Stimulated activated CD8-positive, alpha-beta memory T cell treated with anti-CD3 and anti-CD28 coated beads, Interleukin-15, amount 100 ng/mL, for 4 hours (primary cell): Measurements from ENCODE around the gene MINDY2.

Source experiments
- DNase-seq, 2 donors: peaks; one replicate each; pipeline ENCODE4 v3.0.0-alpha.2; 2020; ENCODE audit warnings: low read depth in 2 of 2

The MINDY2 gene, protein sequence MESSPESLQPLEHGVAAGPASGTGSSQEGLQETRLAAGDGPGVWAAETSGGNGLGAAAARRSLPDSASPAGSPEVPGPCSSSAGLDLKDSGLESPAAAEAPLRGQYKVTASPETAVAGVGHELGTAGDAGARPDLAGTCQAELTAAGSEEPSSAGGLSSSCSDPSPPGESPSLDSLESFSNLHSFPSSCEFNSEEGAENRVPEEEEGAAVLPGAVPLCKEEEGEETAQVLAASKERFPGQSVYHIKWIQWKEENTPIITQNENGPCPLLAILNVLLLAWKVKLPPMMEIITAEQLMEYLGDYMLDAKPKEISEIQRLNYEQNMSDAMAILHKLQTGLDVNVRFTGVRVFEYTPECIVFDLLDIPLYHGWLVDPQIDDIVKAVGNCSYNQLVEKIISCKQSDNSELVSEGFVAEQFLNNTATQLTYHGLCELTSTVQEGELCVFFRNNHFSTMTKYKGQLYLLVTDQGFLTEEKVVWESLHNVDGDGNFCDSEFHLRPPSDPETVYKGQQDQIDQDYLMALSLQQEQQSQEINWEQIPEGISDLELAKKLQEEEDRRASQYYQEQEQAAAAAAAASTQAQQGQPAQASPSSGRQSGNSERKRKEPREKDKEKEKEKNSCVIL

DNA sequence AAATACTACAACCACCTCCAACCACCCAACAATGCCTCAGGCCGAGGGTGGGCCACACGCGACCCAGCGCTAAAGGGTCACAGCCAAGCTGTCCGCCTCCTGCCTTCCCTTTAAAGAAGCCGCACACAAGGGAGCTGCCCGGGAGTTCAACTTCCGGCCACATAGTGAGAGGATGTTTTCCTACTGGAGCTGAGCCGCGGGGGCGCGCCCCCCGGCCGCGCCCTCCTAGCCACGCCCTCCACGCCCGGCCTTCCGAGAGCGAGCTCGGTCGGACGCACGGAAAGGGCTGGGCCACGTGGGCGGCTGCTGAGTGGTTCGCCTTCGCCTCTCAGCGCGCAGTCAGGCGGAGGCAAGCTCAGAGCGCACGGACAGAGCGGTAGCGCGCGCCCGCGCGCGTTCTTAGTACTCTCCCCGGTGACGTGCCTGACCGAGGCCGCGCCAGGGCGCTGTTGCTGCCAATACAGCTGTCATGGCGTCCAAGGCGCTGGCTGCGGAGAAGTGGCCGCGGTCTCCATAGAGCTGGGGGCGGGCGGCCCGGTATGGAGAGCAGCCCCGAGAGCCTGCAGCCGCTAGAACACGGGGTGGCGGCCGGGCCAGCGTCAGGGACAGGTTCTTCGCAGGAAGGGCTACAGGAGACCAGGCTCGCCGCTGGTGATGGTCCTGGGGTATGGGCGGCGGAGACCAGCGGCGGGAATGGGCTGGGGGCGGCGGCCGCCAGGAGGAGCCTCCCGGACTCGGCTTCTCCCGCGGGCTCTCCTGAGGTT lies at the start of gene MINDY2:
TSS of gene MINDY2 (plus strand) at position 446 of the 764 bp plus-strand sequence. CDS start at position 540, 94 bp downstream.
- DNase-seq: peak; percentile 84 to 90

DNA sequence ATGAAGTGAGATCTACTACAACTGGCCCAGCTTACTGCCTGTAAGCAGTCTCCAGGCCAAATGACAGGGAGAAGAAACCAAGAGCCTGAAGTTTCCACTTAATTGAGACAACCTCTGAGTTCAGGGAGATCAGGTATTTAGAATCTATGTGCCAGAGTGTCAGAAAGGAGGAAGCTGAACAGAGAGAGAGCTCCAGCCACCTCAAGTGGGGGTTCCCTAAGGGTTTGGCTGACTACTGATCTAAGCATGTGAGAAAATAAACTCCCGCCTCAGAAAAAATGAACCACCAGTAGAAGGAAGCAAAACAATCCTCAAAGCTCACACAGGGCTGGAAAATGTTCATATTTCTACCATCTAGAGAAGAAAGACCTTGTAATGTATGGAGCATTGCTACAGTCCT lies 46.6 kb upstream of the MINDY2 start:
- no peak for DNase-seq

DNA sequence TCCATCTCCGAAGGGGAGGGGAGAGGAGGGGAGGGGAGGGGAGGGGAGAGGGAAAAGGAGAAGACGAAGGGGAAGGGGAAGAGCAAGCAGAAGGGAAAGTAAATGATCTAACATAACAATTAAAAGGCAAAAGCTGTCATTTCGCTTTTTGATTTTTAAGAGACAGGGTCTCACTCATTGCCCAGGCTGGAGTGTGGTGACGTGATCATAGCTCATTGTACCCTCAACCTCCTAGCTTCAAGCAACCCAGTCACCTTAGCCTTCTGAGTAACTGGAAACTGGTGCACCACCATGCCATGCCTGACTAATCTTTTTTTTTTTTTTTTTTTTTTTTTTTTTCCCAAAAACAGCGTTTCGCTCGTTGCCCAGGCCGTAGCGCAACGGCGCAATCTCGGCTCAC lies 44.2 kb upstream of the MINDY2 start:
- no peak for DNase-seq

DNA sequence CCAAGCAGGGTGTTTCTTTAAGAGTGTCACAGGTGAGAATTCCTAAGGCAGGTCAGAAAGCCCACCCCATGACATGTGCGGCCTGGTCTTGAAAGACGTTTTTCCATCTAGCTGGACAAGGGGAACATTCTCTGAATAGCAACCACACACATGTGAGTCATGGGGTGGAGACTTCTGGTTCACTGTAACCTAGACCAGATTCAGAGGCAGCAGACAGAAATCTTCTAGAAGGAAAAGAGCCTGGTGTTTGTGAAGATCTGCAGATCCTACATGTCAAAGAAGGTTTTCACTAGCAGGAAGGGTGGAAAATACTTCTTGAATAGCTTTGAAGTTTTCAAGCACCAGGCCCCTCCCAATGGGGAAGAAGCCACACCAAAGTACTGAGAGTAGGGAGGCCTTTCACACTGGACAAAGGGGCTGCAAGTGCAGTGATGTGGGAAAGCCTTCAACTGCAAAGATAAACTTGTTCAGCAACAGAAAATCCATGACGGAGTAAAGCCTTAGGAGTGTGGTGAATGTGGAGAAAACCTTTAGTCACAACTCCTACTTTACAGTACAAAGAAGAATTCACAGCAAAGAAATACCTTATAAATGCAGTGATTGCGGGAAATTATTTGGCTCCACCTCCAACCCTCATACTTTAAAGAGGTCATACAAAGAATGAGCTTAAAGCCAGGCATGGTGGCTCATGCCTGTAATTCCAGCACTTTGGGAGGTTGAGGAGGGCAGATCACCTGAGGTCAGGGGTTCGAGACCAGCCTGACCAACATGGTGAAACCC lies 39.2 kb upstream of the MINDY2 start:
- DNase-seq: no peak

DNA sequence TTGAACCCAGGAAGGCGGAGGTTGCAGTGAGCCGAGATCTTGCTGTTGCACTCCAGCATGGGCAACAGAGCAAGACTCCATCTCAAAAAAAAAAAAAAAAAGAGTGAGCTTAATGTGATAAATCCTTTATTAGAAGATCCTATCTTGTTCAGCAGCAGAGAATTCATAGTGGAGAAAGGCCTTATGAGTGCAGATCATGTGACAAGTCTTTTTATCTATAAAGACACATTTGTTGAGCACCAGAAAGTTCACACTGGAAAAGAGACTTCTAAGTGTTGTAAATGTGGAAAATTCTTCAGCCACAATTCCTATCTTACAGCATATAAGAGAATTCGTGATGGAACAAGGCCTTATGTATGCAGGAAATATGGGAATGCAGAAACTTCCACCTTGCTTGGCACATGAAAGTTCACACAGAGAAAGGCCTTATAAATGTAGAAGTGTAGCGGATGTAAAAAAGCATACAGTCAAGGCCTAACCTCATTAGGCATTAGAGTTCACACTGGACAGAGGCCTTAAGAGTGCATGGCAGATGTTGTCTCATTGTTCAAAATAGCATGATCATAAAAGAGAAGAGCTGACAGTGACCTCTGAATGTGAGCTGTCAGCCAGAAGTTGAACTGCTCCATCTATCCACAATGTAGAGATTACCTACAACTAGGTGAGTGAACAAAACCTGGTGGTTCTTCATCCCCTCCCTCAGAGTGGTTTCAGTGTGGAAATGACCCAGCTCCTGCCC lies 38.3 kb upstream of the MINDY2 start:
- DNase-seq: no peak

DNA sequence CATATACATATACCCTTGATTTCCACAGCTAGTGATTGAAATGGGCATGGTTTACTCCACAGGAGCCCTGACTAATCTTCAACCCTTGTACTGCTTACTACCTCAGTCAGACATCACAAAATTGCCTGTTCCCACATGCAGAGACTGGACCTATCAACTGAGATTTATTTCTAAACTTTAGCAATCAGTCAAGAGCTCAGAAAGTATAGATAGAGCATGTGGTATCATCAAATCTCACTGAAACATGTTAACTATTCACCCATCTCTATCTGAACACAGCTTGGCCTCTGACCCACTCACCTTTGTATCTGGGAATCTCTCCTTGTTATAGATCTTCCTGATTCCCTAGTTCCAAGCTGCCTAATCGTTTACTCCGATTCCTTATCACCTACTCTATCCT lies 36.2 kb upstream of the MINDY2 start:
- DNase-seq: no peak

DNA sequence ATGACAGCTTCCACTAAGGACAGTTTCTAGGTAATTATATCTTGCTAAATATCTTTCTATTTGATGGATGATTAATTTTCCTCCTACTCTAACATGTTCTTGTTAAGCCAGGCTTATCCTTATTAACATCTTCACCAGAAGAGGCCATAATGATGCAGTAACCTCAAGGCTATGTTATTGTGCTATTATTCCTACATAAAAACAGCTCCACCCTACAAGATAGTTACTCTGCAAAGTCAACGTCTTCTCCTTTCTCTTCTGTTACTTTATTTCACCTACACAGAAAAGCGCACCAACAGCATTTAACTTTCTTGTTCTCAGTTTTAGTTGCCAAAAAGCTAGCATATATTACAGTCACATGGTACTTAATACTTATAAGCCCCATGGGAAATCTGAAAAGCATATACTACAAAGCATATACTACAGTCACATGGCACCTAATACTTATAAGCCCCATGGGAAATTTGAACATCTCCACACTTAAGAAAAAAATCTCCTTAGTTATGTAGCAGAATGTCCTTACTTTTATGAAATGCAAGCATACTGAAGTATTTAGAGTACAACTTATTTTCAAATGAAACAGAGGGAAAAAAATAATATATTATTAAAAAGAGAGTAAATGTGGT lies 35.0 kb upstream of the MINDY2 start:
- DNase-seq: no peak

DNA sequence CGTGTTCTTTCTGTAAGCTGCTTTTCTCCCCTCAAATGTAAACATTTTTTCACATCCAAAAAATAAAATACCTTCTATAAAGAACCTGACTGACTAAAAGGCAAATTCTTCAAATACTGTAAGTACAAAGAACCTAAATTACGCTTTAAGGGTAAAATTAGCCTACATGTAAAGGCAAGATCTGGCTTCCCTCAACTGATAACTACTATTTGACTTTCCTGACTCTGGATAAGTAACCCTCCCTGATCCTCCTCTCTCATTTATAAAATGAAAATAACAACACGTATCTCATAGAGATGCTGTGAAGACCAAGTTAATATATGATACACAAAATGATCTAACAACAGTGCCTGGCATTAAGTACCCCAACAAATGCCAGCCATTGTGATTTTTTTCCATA lies 33.8 kb upstream of the MINDY2 start:
- no peak for DNase-seq

DNA sequence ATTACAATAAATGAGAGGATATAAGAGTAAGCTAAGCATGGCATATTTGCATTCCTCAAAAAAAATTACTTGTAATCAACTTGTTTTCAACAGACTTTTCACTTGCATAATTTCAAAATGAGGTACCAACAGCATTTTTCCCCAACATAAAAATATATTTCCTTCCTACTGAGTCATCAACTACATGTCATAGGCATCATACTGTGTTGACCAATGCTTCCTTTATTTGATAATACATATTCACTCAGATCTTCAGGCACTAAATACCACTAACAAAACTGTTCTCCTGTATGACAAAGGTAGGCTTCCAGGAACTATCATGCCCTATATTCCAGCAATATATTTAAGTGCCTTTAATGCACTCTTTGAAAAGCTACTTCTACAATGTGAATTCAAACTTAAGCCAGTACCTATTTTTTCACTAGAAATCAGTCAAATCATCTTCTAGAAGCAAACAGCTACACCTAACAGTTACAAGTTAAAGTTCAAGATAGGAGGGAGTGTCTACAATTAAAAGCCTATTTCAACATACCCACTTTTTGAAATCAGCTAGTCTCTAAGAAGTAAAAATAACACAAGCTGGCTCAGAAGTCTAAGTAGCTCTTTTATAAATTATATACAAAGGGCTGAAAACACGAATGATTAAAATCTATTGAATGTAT lies 32.9 kb upstream of the MINDY2 start:
- no peak for DNase-seq

DNA sequence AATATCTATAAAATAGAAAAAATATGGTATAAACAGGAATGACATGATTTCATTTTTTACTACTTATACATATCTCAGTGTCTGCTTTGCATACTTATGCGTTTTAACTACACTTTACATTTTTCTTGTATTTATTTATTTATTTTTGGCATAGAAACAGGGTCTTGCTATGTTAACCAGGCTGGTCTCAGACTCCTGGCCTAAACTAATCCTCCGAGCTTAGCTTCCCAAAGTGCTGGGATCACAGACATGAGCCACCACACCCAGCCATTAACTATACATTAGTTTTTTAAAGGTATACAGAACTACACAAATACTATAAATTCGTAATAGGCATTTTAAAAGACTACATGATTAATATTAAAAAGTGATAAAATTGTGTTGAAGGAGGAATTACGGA lies 30.7 kb upstream of the MINDY2 start:
- DNase-seq: no peak

DNA sequence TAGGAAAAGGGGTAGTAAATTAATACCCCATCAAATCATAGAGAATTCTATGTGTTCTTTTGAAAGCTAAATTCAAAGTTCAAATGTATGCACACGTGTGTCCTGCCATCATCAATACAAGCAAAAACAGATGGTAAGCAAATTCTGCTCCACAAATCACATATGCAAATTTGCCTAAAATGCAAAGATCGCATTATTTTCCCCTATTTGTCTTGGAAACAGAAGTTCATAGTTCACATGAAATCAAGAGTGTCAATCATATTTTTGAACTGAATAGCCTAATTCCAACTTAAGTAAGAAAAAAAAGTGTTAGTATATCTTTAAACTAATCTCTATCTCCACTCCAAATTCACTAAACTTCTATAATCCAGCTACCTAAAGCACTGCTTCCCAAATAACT lies 30.1 kb upstream of the MINDY2 start:
- DNase-seq: no peak

DNA sequence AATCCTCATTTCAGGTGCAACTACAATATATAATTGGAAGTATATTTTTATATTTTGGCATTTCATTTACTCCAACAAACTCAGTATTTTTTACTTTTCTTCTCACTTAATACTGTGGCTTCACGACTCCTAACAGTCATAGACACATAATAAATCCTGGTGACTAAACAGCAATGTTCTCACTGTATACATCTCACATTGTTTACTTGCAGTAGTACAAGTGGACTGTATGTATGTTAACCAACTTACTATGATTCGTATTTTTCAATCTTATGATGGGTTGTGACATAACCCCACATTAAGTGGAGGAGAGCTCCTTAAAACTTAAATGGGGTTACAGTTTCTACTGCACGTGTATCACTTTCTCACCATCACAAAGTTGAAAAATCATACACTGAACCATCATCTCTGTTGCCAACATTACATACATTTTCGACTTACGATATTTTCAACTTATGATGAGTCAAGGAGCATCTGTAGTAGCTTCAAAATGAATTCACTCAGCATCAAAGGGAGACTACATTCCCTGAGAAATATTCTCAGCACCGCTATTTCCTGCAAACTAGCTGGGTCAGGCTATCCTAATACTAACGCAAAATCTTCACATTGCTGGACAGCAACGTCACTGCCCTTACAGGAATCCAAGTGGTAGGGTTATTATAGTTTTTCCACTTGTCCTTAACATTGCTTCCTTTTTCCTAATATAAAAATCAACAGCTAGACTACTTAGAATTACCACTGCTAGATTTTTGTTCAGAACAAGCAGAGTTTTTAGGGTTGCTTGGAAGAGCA lies 28.9 kb upstream of the MINDY2 start:
- no peak for DNase-seq

DNA sequence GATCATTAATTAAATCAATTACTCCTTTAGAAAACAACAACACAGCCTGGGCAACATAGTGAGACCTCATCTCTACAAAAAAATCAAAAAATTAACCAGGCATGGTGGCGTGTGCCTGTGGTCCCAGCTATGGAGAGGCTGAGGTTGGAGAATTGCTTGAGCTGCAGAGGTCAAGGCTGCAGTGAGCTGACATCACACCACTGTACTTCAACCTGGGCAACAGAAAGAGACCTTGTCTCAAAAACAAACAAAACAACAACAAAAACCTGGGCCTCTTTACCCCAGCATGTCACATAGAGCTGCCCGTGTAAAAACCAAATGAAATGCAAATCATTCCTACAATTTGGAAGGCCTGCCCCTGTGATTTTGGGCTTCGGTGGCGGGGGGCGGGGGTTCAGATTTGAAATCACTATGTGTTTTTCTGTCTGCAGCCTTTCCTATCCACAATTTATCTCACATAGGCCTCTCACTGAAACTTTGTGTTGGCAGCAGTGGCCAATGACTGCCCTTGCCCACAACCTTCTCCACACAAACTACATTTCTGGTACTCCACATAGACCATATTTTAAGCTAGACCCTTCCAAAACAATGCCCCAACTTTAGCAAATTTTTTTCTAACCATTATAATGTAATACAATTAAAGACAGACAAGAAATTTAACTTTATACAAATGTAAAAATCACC lies 28.1 kb upstream of the MINDY2 start:
- no peak for DNase-seq

DNA sequence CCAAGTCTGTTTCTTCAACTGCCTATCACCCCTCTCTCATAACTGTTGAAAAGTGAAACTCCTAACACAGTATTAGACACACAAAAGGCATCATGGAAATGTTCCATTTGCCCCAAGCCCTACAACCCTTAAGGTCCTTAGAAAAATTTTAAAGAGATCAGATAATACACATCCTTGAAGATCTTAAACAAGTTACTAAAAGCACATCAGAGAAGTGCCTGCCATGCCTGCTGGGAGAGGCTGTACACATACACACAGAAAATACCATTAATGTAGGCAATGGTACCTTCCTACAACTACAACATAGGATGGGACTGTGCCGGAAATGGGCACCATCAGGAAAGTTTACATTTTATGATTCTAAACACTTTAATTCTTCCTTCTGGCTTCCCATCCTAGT lies 24.9 kb upstream of the MINDY2 start:
- DNase-seq: no peak

DNA sequence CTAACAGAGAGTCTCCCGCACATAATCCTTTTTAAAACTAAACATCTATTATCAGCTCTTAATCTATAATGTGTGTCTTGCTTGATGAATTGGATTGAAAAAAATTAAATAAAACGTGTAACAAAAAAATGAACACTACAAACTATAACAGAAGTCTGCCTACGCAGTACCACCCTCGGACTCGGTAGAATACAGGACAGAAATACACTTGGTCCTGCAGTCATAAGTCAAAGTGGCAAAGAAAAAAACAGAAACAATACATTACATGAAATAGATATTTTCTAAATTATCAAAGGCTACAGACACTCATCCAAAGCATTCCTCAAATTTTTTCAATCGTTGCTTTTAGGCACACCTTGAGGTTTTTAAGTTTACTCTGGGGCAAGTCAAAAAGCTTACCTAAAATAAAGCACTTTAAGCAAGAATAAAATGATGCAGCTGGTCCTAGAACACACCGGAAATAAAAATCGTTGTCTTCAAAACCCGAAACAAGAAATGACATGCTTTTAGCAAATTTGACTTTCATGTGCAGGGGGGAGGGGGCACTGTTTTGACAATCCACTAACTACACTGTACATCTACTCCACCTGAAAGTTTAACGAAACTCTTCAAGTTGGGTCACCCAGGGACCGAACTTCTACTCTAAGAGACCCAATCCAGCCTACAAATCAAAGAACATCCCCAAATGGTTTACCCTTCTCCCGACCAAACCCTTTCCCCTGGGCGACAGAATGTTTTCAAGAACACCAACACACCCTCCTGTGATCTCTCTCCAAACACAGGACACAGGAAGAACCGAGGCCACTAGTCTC lies 22.9 kb upstream of the MINDY2 start:
- DNase-seq: no peak

DNA sequence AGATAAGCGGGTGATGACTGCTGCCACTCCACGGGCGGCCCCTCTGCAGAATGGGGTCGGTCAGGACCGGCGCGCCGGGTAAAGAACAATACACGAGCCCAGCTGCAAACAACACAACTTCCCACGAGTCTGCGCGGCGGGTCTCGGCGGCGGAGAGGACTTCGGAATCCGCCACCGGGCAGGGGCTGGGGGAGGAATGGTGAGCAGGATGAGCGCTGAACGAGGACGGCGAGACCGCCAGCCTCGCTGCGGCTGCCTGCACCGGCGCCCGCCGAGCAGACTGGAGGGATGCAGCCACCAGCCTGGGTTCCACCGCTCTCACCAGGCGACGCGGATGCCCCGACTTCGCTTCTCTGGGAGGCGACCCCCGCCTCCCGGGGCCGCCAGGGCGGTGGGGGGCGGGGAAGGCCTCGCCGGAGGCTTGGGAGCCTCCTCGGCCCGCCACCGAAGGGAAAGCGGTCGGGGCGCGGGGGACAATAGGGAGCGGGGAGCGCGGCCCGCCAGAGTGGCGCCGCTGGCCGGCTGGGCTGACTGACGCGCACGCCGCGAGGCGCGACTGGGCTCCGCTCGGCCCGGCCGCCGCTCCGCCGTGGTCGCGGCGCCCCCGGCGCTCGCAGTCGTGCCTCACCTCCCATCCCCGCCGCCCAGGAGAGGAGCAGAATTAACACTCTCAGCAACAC lies 22.1 kb upstream of the MINDY2 start:
- DNase-seq: no peak
